ENCODE results near the gene BCO2.

Gene BCO2

DNA sequence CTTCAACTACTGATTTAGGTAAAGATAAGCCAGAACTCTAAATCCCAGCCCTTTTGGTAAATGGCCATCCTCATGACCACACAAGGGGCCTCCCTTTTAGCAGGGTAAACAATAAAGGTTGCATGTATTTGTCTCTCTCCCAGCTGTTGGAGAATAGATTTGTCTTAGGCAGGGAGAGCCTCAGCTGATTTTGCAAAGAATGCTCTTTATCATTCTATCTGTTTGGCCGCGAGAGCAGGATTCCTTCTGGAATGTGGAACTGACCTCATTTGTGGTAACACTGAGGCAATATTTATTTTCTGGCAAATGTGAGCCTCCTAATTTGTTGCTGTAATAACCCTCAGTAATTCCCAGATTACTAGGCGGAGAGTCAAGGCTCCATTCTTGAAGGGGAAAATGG is 66.2 kb downstream of the BCO2 start:
- no peak for DNase-seq (ENCODE audit: low read depth in 1 of 2, low spot score in 1 of 2)

DNA sequence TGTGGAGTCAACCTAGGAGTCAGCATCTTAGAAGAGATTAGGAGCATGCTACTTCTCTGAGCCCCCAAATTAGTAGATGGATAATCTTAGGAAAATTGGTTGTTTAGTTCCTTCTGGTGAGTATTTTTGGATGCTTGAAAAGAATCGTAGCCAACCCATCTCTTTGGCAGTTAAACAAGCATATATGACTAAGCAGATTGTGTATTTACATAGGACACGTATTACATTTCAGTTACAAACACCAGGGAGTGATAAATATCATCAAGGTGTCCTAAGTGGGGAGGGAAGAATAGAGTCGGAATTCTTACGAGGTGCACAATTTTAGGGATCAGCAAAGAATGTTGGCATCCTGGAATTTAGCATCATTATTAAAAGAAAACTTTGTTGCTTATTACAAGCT is 71.9 kb downstream of the BCO2 start:
- DNase-seq (ENCODE audit: low read depth in 1 of 2, low spot score in 1 of 2), result no peak

DNA sequence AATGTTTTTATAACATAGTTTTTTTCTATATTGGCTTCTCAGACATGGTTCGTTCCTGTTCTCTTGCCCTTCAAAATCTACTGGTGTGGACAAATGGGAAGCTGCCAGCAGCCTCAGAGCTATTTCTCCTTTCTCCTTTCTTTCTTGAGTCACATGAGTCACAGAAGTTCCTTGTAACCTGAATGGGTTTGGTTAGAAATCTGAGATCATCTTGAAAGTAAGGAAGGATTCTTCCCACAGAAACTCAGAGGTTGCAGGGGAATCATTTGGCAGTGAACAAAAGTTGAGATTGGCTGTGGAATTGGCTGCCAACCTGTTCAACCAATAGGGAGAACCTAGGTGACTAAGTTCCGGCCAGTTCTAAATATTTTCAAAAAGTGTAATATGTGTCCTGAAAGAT is 72.9 kb downstream of the BCO2 start:
- no peak for DNase-seq (ENCODE audit: low read depth in 1 of 2, low spot score in 1 of 2)

- DNase-seq (ENCODE audit: low read depth in 1 of 2, low spot score in 1 of 2), result no peak
These were observed 74.7 kb downstream of the BCO2 start for GRCh38 chr11:112249871-112250610.

DNA sequence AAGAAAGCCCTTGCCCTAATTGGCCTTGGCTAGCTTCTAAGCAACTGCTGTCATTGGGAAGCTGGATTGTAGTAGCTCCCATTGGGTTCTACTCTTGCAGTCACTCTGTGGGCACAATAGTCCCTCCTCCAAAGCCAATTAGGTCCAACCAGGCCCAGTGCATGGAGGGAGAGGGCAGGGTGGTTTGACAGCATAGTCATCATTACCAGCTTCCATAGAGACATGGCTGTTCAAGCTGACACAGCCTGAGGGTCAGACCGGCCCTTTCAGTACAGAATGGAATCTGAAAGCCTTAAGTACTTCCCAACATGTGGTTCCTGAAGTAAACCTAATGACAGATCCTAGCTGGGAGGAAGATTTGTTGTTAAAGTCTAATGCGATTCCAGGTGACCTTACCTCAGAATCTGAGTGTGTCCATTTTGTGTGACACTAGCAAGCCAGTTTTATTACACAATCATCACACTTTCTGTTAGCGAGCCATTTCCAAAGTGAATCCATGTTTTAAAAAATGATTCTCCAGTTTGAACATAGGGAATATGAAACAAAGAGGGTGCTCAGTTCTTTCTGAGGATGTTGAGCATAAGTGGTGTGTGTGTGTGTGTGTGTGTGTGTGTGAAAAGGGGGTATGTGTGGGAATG is 78.4 kb downstream of the BCO2 start:
- no peak for DNase-seq (ENCODE audit: low read depth in 1 of 2, low spot score in 1 of 2)

DNA sequence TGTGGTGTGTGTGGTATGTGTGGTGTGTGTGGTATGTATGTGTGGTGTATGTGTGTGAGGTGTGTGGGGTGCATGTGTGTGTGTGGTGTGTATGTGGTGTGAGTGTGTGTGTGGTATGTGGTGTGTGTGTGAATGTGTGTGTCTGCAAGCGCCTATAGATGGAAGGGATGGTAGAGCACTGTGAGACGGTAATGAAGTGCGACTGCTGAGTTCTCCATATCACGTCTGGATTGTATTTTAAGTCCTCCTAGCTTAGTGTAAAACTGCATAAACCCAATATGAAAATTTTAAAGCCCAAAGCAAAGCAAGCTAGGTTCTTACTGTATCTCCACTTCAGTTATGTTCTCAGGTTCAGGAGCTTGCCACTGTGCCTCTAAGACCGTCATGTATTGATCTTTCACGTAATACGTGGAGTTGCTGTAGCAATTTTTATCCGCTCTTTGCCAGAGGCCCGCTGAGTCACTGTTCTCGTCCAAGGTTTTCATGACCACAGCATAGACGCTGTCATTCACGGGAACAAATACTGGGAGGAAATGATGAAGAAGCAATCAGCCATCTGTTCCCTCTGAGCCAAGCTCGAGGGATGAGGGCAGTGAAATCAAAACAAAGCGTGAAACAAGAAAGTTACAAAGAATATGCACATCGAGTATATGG is 79.9 kb downstream of the BCO2 start:
- DNase-seq (ENCODE audit: low read depth in 1 of 2, low spot score in 1 of 2), result no peak

DNA sequence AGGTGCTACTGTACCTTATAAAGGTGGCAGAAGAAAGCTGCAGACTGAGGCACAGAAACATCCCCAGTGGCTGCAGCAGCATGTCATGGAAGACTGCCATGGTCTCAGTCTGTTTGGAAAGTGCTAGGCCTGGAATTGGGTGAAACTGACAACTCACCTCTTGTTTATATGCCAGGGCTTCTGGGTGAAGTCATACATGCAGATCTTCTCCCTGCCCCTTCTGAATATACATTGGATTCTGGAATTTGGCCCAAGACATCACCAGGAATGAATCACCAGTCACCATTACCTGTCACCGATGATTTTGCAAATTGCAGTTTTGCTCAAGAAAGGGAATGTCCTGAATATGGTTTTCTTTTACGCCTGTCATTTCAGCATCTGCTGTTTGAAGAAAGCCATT is 85.2 kb downstream of the BCO2 start, which contains the start of gene PLET1:
TSS of gene PLET1 (minus strand) at position 371 of the 400 bp plus-strand sequence. CDS start at position 100, 271 bp downstream.
- DNase-seq (ENCODE audit: low read depth in 1 of 2, low spot score in 1 of 2), result no peak

DNA sequence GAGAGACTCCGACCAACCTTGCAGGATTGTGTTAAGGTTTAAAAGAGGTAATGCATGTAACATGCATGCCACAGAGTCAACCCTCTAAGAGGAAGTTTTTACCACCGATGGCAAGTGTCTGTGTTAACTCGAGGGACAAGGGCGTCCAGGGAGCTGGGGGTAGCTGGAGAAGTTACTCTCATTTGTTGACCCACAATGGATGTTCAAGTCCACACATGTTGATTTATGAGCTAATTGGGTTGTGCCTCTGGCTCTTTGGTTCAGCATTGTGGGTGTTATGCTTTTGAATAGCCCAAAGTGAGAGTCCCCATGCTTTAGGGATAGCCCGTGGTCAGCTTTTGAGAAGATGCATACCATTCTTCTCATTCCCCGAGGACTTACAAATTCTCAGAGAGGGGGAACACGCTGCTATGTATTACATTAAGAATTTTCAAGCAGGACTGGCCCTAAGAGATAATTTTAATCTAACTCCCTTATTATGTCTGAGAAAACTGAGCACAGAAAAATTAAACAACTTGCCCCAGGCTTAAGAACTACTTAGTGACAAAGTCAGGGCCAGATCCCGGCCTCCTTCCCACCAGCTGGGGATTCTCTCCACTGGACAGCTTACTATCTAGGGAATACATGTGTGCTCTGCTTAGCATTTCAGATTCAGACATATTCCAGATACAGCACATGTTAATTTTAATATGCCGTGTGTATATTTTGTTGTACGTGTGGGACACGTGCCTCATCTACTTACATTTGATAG is 90.5 kb downstream of the BCO2 start:
- DNase-seq (ENCODE audit: low read depth in 1 of 2, low spot score in 1 of 2), result no peak

DNA sequence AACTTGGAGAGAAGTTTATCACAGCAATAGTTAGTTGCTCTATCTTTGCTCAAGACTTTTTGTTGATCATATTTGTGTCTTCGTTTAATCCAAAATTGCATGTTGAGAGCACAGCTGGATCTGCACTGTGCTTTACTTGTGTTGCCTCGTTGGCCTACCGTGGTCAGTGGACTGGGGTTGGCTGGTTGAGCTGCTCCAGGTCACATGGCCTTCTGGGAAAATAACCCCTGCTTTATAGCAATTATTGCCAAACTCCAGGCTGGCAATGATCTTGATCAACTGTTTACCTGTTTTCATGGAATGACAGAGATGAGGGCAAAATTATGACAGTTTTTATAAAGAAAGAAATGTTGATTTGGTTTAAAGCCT is 91.1 kb downstream of the BCO2 start:
- no peak for DNase-seq (ENCODE audit: low read depth in 1 of 2, low spot score in 1 of 2)

DNA sequence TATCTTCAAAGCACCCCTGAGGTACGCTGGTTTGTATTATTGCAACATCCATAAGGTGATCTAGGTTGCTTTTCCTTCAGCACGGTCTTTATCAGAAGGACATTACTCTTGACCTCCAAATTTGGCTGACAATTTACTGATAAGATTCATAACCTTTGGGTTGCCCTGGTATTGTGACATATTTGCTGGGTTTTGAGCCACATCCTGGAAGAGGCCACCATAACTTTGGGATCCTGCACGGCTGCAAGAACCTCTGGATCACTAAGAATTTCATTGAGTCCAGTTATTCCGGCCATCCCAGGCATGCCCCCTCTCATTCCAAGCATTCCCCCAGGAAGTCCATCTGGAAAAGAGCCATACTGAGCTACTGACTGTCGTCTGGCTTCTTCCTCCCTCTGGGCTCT is 91.9 kb downstream of the BCO2 start:
- DNase-seq (ENCODE audit: low read depth in 1 of 2, low spot score in 1 of 2), result no peak

DNA sequence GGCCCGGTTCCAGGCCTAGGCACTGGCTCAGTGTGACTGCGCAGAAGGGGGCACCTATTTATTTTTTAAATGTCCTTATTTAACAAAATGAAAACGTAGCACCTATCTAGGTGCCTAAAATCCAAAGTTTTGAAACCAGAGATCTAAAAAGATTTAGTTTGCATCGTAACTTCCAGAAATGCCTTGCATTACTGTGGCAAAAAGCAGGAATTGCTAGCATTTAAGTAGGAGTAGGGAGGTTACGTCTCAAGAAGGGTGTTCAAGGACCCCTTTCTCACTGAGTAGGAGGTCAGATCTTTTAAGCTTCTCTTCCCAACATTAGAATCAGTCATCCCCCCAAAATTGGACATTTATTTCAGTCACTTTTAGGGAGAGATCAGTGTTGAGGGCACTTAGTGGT is 93.1 kb downstream of the BCO2 start:
- no peak for DNase-seq (ENCODE audit: low read depth in 1 of 2, low spot score in 1 of 2)

All from activated T-helper 1 cell treated with anti-CD3 and anti-CD28 coated beads, Interleukin-2, amount 50 U/mL, for 16 hours (primary cell).